Activated CD8-positive, alpha-beta memory T cell treated with anti-CD3 and anti-CD28 coated beads for 4 hours (primary cell): ENCODE measurements around the gene CCDC57.

Source experiments
- DNase-seq, 2 donors: peaks; one replicate each; pipeline ENCODE4 v3.0.0-alpha.2; 2020; ENCODE audit warnings: low read depth in 2 of 2

Gene CCDC57

DNA sequence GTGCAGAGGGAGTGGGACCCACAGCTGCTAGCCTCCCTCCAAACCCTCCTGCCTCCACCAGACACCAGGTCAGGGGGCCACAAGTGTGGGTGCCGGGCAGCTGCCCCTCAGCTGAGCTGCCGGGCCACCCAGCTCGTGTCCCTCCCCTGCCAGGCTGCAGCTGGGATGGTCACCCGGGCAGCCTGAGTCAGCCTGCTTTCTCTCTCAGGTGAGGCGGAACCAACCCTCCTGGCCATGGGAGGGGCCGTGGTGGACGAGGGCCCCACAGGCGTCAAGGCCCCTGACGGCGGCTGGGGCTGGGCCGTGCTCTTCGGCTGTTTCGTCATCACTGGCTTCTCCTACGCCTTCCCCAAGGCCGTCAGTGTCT is 23.1 kb upstream of the CCDC57 start:
- DNase-seq: no peak

DNA sequence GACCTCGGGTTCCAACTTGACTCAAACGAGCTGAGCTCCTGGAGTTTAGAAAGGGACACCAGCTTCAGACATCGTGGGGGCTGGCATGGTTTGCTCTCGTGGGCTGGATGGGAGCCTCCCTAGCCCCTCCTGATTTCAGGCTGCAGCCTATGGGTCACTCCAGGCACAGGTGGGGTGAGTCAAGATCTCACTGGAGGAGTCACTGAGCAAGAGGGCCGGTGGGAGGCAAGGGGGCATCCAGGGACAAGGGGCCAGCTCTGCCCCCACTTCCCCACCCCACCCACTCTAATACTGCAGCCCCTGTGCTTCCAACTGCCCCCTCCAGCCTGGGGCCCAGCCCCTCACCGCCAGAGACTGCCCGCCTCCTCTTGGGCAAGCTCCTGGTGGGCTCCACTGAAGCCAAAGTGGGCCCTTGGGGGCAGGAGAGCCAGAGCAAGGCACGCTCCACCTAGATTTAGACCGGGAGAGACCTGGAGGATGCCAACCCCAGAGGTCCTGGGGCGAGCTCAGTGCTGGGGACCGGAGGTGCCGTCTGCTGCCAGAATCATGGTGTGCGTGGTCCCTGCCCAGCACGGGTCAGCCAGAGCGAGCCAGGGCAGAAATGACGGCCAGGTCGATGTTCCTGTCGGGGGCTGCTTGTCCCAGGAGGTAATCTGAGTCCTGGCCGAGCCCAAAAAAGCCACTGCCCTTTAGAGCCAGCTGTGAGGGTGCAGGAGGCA is 22.6 kb upstream of the CCDC57 start:
- no peak for DNase-seq

DNA sequence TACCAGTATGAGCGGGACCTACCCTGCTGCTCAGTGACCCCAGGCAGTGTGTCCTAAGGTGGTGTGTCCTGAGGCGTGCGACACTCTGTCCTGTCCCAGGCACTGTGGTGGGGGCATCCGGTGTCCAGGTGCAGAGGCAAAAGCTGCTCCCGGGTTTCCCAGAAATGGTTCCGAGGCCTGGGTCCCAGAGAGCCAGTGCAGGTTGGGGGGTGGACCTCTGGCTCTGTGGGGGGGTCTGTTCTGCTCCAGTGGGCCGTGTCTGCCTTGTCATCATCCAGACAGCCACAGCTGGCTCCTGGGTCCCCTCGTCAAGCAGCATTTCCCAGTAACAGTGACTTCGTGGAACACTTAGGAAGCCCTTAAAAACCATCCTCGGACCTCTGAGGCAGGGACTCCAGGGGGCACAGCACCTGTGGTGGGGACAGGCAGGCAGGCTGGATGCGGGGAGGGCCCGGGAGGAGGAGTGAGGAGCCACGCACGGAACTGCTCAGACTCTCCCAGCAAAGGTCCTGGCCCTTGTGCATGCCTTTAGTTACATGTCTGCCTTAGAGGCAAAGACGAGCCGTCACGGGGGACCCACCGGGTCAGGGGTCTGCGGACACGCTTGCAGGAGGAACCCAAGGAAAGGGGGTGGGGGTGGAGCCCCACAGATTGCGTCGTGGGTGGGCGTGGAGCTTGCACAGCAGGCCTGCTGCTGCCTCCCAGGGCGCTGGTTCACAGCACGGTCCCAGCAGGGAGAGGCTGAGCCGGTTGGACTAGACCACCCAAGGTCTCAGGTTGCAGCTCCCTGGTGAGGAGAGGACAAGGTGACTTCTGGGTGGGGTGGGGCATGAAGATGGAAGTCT is 21.8 kb upstream of the CCDC57 start:
- DNase-seq: no peak

DNA sequence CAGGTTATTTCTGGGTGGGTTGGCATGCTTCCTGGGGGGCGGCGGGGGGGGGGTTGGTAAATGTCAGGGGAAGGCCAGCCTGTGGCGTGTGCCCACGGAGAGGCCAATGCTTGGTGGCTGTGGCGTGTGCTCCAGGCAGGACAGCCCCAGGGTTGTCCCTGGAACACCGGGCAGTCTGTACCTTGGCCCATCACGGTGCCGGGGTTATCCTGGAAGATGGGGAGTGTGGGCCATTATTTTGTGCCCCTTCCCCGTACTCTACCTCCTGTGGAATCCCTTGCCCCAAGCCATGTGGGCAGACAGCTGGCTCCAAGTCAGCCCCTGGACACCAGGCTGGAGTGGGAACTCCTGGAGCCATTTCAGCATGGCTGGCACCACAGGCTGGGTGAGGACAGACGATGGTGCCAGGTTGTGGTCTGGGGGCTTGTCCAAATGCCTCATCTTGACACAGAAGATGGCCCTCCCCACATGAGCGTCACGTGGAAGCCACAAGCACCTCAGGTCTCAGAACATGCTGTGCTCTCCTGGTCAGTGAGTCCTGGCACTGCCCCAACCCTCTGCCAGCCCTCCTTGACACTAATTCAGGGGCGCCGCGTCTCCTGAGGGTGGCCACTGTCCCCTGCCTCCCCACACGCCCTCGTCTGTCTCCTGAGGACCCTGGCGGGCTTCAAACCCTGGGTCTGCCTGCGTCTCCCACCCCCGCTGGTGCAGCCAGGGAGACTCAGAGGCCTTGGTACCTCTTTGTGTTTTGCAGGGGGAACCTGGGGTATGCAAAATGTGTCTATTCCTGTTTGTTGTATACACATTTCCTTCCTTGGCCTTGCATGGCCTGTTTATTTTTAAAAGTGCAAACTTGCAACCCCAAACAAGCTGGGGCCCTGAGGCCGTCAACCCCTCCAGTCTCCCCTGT is 20.5 kb upstream of the CCDC57 start:
- DNase-seq: no peak

DNA sequence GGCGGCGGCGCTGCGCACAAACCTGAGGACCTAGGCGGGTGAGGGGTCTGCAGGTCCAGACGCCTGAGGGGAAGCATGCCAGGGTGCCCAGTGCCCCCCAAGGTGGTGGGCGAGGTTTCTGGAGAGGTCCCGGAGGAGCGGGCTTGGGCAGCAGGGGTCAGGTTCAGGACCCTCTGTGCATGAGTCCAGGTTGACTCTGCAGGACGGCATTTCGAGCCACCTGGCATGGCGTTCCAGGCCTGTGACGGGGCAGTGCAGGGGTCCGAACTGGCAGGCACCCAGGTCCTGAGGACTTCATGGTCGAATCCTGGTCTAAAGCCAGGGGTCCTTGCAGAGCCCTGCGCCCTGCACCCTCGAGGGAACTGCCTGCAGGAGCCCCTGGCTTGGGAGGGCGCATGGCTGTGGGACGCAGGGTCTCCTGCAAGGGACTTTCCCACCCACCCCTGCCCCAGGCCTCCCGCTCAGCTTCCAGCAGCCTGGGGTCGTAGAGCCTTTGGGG is 19.7 kb upstream of the CCDC57 start:
- no peak for DNase-seq

DNA sequence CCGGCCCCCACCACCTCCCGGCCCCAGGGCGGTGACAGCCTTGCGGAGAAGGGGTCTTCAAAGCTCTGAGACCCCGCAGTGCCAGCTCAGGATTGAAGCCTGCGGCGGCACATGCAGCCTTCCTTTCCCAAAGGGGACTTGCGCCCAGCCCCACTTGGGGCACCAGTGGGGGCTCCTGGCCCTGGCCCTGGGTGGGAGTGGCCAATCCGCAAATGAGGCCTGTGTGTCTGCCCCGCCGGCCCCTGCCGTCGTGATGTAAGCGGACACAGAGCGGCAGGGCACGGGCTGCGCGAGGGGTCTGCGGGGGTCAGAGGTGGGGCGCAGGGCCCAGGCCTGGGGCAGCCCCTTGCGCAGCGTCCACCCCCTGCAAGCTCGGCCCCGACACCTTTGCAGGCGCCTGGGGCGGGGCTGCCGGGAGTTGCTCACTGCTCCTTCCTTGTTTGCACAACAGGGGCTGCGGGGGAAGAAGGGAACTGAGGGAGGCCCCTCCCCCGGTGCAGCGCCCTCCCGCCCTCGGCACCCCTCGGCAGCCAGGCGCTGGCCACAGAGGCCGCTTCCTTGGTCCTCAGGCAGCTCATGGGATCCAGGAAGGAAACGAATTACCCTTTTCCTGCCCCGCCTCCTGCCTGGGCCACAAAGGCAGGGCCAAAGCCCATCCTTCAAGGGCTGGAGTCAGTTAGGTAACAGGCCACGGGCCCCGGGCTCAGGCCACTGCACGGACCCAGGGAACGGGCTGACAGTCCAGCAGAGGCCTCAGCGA is 19.1 kb upstream of the CCDC57 start:
- no peak for DNase-seq

DNA sequence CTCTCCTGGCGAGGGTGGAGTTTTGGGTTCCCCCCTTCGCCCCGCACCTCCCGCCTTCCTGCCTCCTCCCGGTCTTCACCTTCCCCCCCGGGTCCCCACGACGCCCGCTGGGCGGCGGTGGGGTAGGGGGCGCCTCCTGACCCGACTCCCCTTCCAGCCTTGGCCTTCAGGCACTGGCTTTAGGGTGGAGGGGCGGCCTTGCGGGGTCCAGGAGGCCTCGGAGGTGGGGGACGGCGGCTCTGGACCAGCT is 18.6 kb upstream of the CCDC57 start:
- no peak for DNase-seq

DNA sequence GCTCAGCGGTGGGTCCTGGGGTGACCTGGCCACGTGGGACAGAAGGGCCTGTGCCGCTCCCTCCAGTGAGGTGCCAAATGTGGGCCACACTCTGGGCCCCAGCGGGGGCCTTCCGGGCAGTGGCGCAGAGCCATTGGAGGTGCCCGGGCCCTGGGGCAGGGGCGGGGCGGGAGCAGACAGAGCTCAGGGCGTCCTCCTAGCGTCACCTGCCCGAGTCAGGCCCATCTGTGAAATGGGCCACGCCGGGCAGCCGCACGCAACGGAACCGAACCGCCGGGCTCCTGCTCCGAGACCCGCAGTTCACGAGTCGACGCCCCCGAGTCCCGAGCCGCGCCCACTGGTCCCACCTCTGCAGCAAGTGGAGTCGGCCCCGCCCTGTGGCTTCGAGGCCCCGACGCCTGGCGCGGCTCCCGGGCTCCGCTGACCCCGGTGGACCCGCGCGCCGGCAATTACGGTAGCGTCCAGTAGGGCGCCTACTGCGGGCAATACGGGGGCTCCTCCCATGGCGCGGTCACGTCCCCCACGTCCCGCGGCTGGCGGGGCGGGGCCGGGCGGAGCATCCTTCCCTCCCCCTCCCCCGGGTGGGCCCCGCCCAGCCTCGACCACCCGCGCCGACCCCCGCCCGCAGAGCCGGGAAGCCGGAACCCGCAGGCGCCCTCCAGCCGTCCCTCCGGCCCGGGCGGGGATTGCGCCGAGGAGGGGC is 18.1 kb upstream of the CCDC57 start:
- DNase-seq: no peak

DNA sequence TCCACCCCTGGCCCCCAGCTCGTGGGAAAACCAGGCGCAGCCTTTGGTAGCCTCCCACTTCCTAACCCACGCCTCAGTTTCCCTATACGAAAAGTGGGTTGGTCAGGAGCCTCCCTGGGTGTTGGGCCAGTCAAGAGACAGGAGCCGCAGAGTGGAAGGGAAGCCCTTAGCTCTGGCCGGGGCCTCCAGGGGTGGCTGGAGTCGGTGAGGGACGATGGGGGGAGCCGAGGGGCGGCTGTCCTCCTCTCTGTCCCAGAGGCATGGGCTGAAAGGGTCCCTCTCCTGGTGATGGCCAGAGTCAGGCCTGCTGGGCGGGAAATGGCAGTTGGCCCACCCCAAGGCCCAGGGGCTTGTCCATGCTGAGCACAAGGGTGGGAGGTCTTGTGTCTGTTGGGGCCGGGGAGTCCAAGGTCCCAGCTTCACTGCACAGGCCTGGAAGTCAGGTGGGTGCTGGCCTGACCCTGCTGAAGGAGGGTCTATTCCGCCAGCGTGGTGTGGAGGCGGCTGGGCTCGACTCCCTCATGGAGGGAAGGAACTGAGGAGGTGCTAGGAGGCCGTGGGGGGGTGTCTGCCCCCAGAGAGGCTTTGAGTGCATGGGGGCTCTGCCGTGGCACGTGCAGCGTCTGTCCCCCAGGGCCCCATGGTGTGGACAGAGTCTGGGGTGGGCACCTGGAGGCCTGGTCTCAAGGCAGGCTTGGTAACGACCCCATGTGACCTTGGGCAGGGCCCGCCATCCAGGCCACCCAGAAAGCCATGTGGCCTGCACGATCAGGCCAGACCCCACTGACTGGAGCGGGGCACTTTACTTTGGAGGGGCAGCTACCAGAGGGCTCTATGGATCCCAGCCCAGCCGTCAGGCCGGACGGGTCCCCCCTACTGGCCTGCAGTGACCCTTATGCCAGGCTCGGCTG is 17.3 kb upstream of the CCDC57 start:
- no peak for DNase-seq

DNA sequence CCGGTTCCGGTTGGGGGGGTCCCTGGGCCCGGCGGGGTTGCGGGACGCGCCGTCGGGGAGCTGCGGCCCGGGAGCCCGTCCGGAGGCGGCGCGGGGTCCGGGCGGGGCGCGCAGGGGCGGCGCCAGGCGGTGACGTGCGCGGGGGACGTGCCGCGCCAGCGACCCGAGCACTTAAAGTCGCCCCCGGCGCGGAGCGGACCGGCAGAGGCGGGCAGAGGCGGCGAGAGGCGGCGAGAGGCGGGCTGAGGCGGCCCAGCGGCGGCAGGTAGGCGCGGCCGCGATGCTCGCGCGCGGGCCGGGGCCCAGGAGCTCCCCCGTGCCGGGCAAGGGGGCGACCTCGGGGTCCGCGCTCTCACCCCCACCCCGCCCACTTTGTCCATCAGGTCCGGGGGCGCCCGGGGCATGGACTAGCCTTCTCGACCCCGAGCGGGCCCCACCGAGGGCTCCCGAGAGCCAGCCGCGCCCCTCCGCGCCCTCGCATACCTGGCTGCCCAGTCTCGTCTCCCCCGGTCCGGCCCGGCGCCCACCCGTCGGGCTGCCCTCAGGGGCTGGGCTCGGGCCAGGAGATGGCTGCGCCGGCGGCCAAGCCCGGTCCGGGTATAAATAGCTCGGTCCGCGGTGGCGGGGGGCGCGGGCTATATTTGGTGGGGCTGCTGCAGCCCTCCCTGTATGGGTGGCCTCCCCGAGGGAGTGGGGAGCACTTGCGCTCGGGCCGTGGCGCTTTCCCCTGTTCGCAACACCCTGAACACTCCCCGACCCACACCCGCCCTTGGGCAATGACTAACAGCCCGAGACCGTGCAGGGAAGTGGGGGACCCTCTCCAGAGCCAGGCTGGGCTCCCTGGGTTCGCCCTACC is 16.4 kb upstream of the CCDC57 start, which contains the start of gene SLC16A3:
TSS of gene SLC16A3 (plus strand) at position 201 of the 856 bp plus-strand sequence. CDS start 6,967 bp downstream, outside the sequence.
- DNase-seq: peak in 1 of 2 donors; percentile 49

DNA sequence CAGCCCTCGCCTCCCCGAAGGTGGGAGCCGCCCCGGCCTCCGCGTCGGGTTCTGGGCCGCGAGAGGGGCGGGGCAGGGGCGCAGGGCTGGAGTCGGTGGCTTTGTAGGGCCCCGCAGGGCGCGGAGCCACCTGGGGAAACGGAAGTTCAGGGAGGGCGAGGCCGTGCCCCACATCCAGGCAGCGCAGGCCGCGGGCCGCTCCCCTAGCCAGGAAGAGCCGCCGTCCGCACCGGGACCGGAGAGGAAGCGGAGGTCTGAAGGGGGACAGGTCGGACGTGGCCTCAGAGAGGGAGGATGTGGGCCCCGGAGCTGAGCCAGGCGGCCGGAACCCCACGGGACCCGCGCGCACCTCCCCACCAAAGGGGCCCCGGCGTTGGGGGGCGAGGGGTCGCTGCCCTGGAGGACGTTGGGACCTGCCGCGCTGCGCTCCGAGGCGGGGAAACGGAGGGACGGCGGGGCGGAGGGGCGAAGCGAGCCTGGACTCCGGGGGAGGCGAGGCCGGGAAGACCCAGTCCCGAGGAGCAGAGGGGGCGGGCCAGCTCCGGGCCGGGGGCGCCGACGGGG is 15.7 kb upstream of the CCDC57 start:
- DNase-seq: no peak

DNA sequence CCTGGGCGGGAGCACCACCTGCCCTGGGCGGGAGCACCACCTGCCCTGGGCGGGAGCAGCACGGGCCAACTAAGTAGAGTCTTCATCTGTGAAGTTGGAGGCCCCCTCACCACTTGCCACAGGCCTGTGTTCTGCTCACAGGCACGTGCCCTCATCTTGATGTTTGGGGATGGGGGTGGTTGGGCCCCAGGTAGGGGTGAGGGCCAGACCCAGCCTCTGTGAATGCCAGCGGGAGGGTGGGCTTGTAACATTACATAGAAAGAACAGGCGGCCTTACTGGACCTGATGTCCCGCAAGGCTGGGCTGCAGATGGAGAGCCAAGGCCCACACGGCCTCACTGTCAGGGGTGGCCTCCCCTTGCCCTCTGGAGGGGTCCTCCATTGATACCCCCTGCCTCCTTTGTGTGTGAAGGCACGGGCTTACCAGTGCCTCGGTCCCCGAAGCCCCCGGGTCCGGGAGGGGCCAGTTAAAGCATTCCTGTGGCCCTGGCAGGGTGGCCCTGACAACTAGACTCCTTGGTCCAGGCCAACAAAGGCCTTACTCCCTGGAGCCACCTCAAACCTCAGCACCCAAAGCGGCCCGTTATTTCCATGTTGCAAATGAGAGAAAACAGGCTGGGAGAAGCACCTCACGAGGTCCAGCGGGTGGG is 15.1 kb upstream of the CCDC57 start:
- no peak for DNase-seq

DNA sequence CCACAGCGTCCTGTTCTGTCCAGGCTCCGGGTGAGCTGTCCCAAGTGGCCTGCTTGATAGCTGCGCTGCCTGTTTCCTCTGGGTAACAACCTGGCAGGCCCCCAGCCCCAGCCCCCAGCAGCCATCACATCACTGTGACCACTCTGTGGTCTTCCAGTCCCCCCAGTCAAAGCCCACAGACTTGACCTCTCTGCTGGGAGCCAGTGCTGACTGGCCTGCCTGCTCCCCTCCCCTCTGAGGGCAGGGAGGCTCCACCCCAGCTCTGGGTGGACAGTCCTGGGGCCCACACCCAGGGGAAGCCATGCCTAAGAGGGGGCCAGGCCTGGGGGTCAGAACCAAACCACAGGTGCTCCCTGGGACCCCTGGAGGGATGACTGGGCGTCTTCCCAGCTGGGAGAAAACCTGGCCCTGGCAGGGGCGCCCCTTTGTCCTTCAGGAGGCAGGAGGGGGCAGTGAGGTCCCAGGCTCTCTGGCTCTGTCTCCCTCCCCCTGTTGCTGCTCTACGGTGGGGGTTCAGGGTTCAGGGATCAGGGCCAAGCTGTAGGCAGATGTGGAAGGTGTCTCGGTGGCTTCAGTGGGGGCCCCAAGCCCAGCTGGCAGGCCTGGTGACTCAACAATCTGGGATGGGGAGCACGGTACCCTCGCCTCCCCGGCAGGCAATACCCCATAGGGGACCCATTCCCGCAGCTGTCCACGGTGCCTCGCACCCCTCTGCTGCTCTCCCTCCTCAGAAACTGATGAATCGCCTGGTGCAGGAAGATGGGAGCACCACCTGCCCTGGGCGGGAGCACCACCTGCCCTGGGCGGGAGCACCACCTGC is 14.4 kb upstream of the CCDC57 start:
- no peak for DNase-seq

DNA sequence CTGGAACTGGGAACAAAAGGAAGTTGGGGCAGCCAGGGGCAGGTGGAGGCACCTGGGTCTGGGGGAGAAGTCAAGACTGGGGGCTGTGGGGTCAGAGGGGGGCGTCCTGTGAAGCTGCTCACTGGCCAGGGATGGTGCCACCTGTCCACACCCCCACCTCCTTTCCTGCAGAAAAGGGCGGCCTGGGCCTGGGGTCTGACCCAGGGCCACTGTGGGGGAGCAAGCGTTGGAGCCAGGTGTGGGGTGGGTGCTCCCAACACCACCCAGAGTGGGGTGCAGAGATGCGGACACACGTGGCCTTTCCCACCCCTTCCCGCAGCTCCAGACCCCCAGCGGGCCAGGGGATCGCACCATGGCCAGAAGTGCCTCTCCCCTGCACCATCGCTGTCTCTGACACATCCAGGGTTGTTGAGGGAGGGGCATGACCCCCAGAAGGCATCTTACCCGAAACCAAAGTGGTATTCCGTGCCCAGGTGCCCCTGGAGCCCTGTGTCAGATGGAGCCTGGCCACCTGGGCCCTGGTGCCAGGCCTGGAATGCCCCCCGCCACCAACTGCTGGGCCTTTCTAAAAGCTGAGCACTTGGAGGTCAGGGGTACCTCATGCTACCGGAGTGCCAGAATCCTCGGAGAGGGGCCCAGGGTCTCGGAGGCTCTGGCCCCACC is 13.6 kb upstream of the CCDC57 start:
- no peak for DNase-seq

DNA sequence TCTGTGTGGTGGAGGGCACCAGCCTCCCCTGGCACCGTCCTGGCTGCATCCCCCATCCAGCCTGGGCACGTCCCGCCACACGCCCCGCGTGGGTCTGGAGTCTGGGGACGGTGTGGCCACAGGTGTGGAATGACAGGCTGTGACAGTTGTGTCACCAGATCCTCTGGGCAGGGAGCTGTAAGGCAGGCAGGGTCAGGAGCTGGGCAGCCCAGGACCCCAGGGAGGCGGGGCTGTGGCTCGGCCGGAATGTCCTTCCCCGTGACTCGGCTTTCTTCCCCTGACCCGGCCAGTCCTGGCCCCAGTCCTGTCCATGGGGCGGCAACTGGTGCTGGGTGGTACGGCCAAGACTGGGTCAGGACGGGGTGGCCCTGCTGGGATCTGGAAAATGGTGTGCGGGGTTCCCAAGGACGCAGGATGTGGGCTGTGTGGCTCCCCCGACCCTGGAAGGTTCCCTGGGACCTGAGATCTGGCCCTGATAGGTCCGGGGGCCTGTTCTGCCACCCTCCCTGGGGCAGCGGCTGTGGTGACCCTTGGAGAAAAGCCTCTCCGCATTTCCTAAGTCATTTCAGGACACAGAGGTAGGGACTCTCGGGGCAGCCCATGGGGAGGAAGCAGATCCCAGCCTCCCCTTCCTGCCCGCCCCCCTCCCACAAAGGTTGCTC is 12.9 kb upstream of the CCDC57 start:
- DNase-seq: no peak

DNA sequence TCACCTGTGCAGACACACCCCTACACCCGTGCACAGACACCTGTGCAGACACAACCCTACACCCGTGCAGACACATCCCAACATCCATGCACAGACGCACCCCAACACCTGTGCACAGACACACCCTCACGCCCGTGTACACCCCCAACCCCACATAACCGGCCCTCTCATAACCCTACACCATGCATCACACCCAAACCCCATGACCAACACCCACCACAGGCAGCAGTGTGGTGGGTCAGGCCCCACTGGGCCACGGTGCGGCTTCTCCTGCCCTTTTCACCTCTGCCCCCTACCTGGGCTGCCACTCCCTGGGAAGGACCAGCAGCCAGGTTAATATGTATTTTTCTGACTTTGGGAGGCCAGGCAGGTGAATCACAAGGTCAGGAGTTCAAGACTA is 12.0 kb upstream of the CCDC57 start:
- DNase-seq: no peak
